ENCODE data around the gene KRT79.

GRCh38 chr12:52821071-52821730 is 12.9 kb downstream of the KRT79 start:
- TF ChIP-seq CTCF (IDR thresholded peaks at IDR 0.05) (no peak), POLR2AphosphoS5 (IDR thresholded peaks at IDR 0.05) (no peak)
